Neural crest cell (in vitro differentiated cells): ENCODE data around the gene PSME1. TPM values are rescaled to one million over a fixed set of nuclear protein-coding genes. Genes with fewer than 3 reads are reported as not detected.
A peak's percentile ranks its signal among the peaks of the same experiment; 100 is the strongest.

Experiments used
- DNase-seq: peaks from one replicate; pipeline ENCODE4 v3.0.0; 2021; ENCODE audit warnings: low read depth, mixed read lengths, low spot score
- H3K27ac Mint-ChIP-seq: one replicate; pipeline ENCODE4 v1.8.0; 2021; ENCODE audit warnings: mild to moderate bottlenecking, mixed read lengths; ENCODE audit not compliant: unreplicated experiment
- H3K27me3 Mint-ChIP-seq: 2 replicates; pipeline ENCODE4 v1.8.0; 2021; ENCODE audit warnings: low read depth, mild to moderate bottlenecking, mixed read lengths
- H3K36me3 Mint-ChIP-seq: 2 replicates; pipeline ENCODE4 v1.8.0; 2021; ENCODE audit warnings: low read depth, mild to moderate bottlenecking, mixed read lengths
- H3K4me1 Mint-ChIP-seq: 2 replicates; pipeline ENCODE4 v1.8.0; 2021; ENCODE audit warnings: mixed read lengths
- H3K4me3 Mint-ChIP-seq: one replicate; pipeline ENCODE4 v1.8.0; 2021; ENCODE audit warnings: mild to moderate bottlenecking, mixed read lengths
- H3K9me3 Mint-ChIP-seq: 2 replicates; pipeline ENCODE4 v1.8.0; 2021; ENCODE audit warnings: mixed read lengths
- CTCF ChIP-seq: fragments of 200-600 bp; sonication (generic); conservative IDR thresholded peaks from 2 replicates; pipeline ENCODE4 v1.5.0; 2021; ENCODE audit warnings: antibody characterized with exemption, mild to moderate bottlenecking
- long read RNA-seq: library from polyadenylated mRNA; unstranded; transcript quantifications from one replicate; pipeline ENCODE4 v2.0.0, GENCODE V29; 2020
- total RNA-seq: library from RNA; stranded (reverse); gene quantifications from 2 replicates; pipeline ENCODE4 v1.2.1, GENCODE V29; 2021

PSME1 gene
- total RNA-seq = 81.4 and 88.5 TPM in 2 replicates
- long read RNA-seq, transcript PSME1-201 (11 exons, 1,006 nt) = major isoform, 44 of 52 reads
- long read RNA-seq, partial matches to known transcripts = 4 of 52 reads
- long read RNA-seq, other reads (novel, unspliced or antisense) = 3 of 52 reads

DNA sequence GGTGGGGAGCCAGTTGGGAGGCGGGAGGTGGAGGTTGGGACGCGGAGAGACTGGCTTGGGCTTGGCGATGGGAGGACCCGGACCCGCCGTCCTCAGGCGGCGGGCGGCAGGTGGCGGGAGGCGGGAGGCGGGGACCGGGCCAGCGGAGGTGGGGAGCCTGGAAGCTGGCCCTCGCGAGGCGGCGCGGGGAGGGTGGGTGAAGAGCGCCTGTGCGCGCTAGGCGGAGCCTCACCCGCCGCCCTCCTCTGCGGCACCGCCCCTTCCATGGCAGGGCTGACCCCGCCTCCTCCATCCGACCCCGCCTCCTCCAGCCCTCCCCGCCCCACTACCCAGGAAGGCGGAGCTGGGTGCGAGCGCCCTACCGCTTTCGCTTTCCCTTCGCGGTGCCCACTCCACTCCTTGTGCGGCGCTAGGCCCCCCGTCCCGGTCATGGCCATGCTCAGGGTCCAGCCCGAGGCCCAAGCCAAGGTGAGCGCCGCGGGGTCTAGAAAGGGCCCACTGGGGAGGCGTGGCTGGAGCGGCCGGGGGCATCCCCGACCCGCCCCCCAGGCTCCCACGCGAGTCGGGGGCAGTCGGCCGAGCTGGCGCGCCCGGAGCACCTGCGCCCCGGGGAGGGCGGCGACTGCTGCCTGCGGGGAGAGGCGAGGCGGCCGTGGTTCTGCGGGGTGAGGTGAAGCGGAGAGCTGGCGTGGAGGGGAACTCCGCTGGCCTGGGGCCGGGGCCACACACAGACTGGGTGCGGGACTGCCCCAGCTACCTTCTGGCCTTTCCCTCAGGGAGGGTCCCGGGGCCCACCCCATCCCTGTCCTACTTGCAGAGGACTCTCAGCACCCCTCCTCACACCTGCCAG, at the start of gene PSME1:
Gene PSME1, plus strand, starts transcription at position 361 of the 850 bp plus-strand sequence. Its CDS starts 69 bp downstream, at position 430.
- TF ChIP-seq CTCF = no peak
- DNase-seq = peak; percentile 87
- no peak within 1 kb of the TSS for H3K27ac Mint-ChIP-seq
- peaks cover 9% of the 10 kb centered on the region for H3K36me3 Mint-ChIP-seq
- H3K9me3 Mint-ChIP-seq = no peaks in the 10 kb centered on the region
- H3K4me3 Mint-ChIP-seq = peak within 1 kb of the TSS; percentile 91
- peaks cover 43% of the 10 kb centered on the region for H3K4me1 Mint-ChIP-seq
- H3K27me3 Mint-ChIP-seq = no peaks in the 10 kb centered on the region

DNA sequence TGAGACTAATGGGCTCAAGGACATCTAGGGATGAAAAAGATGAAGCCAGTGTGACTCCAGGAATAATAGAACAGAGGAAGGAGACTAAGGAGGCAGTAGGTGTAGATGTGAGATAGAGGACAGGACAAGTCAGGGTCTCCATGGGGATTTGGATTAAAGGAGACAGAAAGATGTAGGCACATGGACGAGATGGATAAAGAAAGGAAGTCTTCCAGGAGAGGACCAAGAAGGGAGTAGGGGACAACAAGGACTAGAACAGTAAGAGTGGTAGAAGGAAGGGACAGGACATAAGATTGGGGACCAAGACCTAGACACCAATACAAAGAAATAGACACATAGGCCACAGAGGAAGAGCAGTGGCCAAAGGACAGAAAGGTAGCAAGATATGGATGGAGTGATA, 49.0 kb upstream of the PSME1 start:
- no peaks in the 10 kb centered on the region for H3K36me3 Mint-ChIP-seq
- no peaks in the 10 kb centered on the region for H3K9me3 Mint-ChIP-seq
- no peak overlapping the region for H3K4me3 Mint-ChIP-seq
- no peak for DNase-seq
- peaks cover 13% of the 10 kb centered on the region for H3K4me1 Mint-ChIP-seq
- H3K27me3 Mint-ChIP-seq = peaks cover 35% of the 10 kb centered on the region
- TF ChIP-seq CTCF = no peak
- no peak overlapping the region for H3K27ac Mint-ChIP-seq

- Mint-ChIP-seq H3K9me3 (no peaks in the 10 kb centered on the region), H3K4me3 (no peak overlapping the region), H3K27me3 (peaks cover 24% of the 10 kb centered on the region), H3K36me3 (no peaks in the 10 kb centered on the region), H3K4me1 (peaks cover 16% of the 10 kb centered on the region), H3K27ac (no peak overlapping the region)
- no peak for TF ChIP-seq CTCF
- DNase-seq = no peak
These were observed 47.9 kb upstream of the PSME1 start for GRCh38 chr14:24088095-24088494.

- peak overlapping the region; percentile 19 for H3K27ac Mint-ChIP-seq
- no peaks in the 10 kb centered on the region for H3K9me3 Mint-ChIP-seq
- H3K36me3 Mint-ChIP-seq = no peaks in the 10 kb centered on the region
- no peak overlapping the region for H3K4me3 Mint-ChIP-seq
- peaks cover 28% of the 10 kb centered on the region for H3K4me1 Mint-ChIP-seq
- DNase-seq = no peak
- TF ChIP-seq CTCF = no peak
- H3K27me3 Mint-ChIP-seq = peaks cover 6% of the 10 kb centered on the region
These were observed 46.1 kb upstream of the PSME1 start for GRCh38 chr14:24089890-24090289.

- TF ChIP-seq CTCF = no peak
- no peaks in the 10 kb centered on the region for H3K27me3 Mint-ChIP-seq
- no peak overlapping the region for H3K27ac Mint-ChIP-seq
- no peak for DNase-seq
- peak overlapping the region; percentile 94 for H3K4me3 Mint-ChIP-seq
- no peaks in the 10 kb centered on the region for H3K36me3 Mint-ChIP-seq
- H3K9me3 Mint-ChIP-seq = no peaks in the 10 kb centered on the region
- H3K4me1 Mint-ChIP-seq = peaks cover 38% of the 10 kb centered on the region
These were observed 43.9 kb upstream of the PSME1 start for GRCh38 chr14:24092110-24092504.
